Activated T-helper 1 cell treated with Interleukin-2 at 50 U/mL for 16 hours (primary cell): ENCODE results near the gene KCNH6.

Experiments used
- DNase-seq: peaks from one replicate; pipeline ENCODE4 v3.0.0-alpha.2; 2020; ENCODE audit warnings: low read depth

Gene KCNH6

GRCh38 chr17:63550817-63551639 is 27.9 kb downstream of the KCNH6 start:
- no peak for DNase-seq

GRCh38 chr17:63552211-63552610 is 29.1 kb downstream of the KCNH6 start:
- no peak for DNase-seq

- no peak for DNase-seq
Observed at GRCh38 chr17:63555500-63556156, 32.5 kb downstream of the KCNH6 start.

GRCh38 chr17:63557416-63557815 is 34.3 kb downstream of the KCNH6 start:
- DNase-seq: no peak

GRCh38 chr17:63558441-63558840 is 35.3 kb downstream of the KCNH6 start:
- no peak for DNase-seq

- no peak for DNase-seq
Observed at GRCh38 chr17:63561819-63562218, 38.7 kb downstream of the KCNH6 start.

GRCh38 chr17:63563339-63563738 is 40.2 kb downstream of the KCNH6 start:
- no peak for DNase-seq

GRCh38 chr17:63564562-63564961 is 41.4 kb downstream of the KCNH6 start:
- DNase-seq: no peak

GRCh38 chr17:63567229-63567628 is 44.1 kb downstream of the KCNH6 start:
- no peak for DNase-seq

- DNase-seq: no peak
Observed at GRCh38 chr17:63568563-63568962, 45.4 kb downstream of the KCNH6 start.

GRCh38 chr17:63571632-63572310 is 48.6 kb downstream of the KCNH6 start:
- no peak for DNase-seq

GRCh38 chr17:63573634-63574033 is 50.5 kb downstream of the KCNH6 start:
- no peak for DNase-seq

- DNase-seq: no peak
Observed at GRCh38 chr17:63578027-63578768, 55.0 kb downstream of the KCNH6 start.

- DNase-seq: no peak
Observed at GRCh38 chr17:63578769-63579111, 55.6 kb downstream of the KCNH6 start.

GRCh38 chr17:63579633-63580032 is 56.5 kb downstream of the KCNH6 start:
- no peak for DNase-seq

- DNase-seq: no peak
Observed at GRCh38 chr17:63587770-63588169, 64.6 kb downstream of the KCNH6 start.

GRCh38 chr17:63588797-63589196 is 65.6 kb downstream of the KCNH6 start:
- DNase-seq: no peak

- DNase-seq: no peak
Observed at GRCh38 chr17:63589646-63590045, 66.5 kb downstream of the KCNH6 start.

- no peak for DNase-seq
Observed at GRCh38 chr17:63592797-63593196, 69.6 kb downstream of the KCNH6 start.

- no peak for DNase-seq
Observed at GRCh38 chr17:63595132-63595531, 72.0 kb downstream of the KCNH6 start.
